Activated CD4-positive, CD25-positive, alpha-beta regulatory T cell treated with anti-CD3 and anti-CD28 coated beads, Interleukin-2, amount 50 U/mL, for 16 hours (primary cell): ENCODE data around the gene CFAP206.
"Not testable (repeated sequence)": the region's sequence is repeated elsewhere in the genome, so short reads cannot be mapped to it uniquely, and the experiment has no call there.

ENCODE experiments used
- DNase-seq: peaks from one replicate; pipeline ENCODE4 v3.0.0-alpha.2; 2020; ENCODE audit warnings: low read depth, low spot score

CFAP206 gene

GRCh38 chr6:87421576-87421975 lies 13.8 kb downstream of the CFAP206 start:
- no peak for DNase-seq

- no peak for DNase-seq
These were observed 19.0 kb downstream of the CFAP206 start for GRCh38 chr6:87426789-87427188.

GRCh38 chr6:87430499-87430898 lies 22.7 kb downstream of the CFAP206 start:
- no peak for DNase-seq

- no peak for DNase-seq
These were observed 23.5 kb downstream of the CFAP206 start for GRCh38 chr6:87431263-87431662.

GRCh38 chr6:87436435-87436834 lies 28.7 kb downstream of the CFAP206 start:
- DNase-seq, result no peak

GRCh38 chr6:87441711-87442110 lies 33.9 kb downstream of the CFAP206 start:
- DNase-seq, result no peak

GRCh38 chr6:87444362-87444761 lies 36.6 kb downstream of the CFAP206 start:
- DNase-seq, result no peak

- DNase-seq, result no peak
These were observed 57.3 kb downstream of the CFAP206 start for GRCh38 chr6:87465051-87465450.

GRCh38 chr6:87472525-87473418 lies 65.0 kb downstream of the CFAP206 start, which contains the start of gene SLC35A1:
SLC35A1 (plus strand) TSS chr6:87472974; CDS start chr6:87473004, 30 bp downstream.
- peak; percentile 70 for DNase-seq

- DNase-seq, result no peak
These were observed 65.7 kb downstream of the CFAP206 start for GRCh38 chr6:87473419-87473903.

GRCh38 chr6:87481931-87482330 lies 74.2 kb downstream of the CFAP206 start:
- no peak for DNase-seq

- DNase-seq, result no peak
These were observed 74.6 kb downstream of the CFAP206 start for GRCh38 chr6:87482366-87482765.

- DNase-seq, result no peak
These were observed 76.2 kb downstream of the CFAP206 start for GRCh38 chr6:87483929-87484328.

- DNase-seq, result no peak
These were observed 76.7 kb downstream of the CFAP206 start for GRCh38 chr6:87484491-87484890.

GRCh38 chr6:87487555-87487954 lies 79.8 kb downstream of the CFAP206 start:
- no peak for DNase-seq

GRCh38 chr6:87489326-87489725 lies 81.6 kb downstream of the CFAP206 start:
- DNase-seq, result not testable (repeated sequence)

GRCh38 chr6:87494761-87495422 lies 87.1 kb downstream of the CFAP206 start:
- DNase-seq, result no peak

GRCh38 chr6:87498048-87498447 lies 90.3 kb downstream of the CFAP206 start:
- DNase-seq, result no peak

- no peak for DNase-seq
These were observed 94.2 kb downstream of the CFAP206 start for GRCh38 chr6:87501809-87502572.

- no peak for DNase-seq
These were observed 96.7 kb downstream of the CFAP206 start for GRCh38 chr6:87504441-87504840.
